Upper lobe of left lung (tissue), 6 donors: ENCODE data around the gene SHISA6. TPM values are rescaled to one million over a fixed set of nuclear protein-coding genes. Genes with fewer than 3 reads are reported as not detected.

Experiments
- ATAC-seq, 2 donors: fragments of 200-7000 bp; cut with Tn5 transposase; one replicate each; pipeline ENCODE4 v1.9.1; 2022; ENCODE audit warnings: mild to moderate bottlenecking in 2 of 2, moderate library complexity in 2 of 2; ENCODE audit not compliant: low FRiP score in 2 of 2
- DNase-seq, 2 donors: peaks; one replicate each; pipeline ENCODE4 v3.0.0-alpha.2; 2019 to 2020
- H3K27ac ChIP-seq, 4 donors: fragments of 200-600 bp; sonication (generic); one replicate each; pipeline ENCODE4 v1.5.1; 2016 to 2019
- H3K27me3 ChIP-seq, 4 donors: fragments of 200-600 bp; sonication (generic); one replicate each; pipeline ENCODE4 v1.5.1; 2017 to 2019
- H3K36me3 ChIP-seq, 4 donors: fragments of 200-600 bp; sonication (generic); one replicate each; pipeline ENCODE4 v1.5.1; 2016 to 2019
- H3K4me1 ChIP-seq, 4 donors: fragments of 200-600 bp; sonication (generic); one replicate each; pipeline ENCODE4 v1.5.1; 2018 to 2019
- H3K4me3 ChIP-seq, 4 donors: fragments of 200-600 bp; sonication (generic); one replicate each; pipeline ENCODE4 v1.5.1; 2017 to 2019; ENCODE audit warnings: mild to moderate bottlenecking in 2 of 4, moderate library complexity in 1 of 4
- H3K9me3 ChIP-seq, 4 donors: fragments of 200-600 bp; sonication (generic); one replicate each; pipeline ENCODE4 v1.5.1; 2018 to 2019
- CTCF ChIP-seq, 6 experiments: fragments of 450-650 bp in 4 of 6; fragments of 200-600 bp in 2 of 6; sonication (generic) in 2 of 6; IDR thresholded peaks; one replicate each; pipeline ENCODE4 v1.5.1; 2016 to 2019; ENCODE audit warnings: antibody characterized with exemption in 6 of 6
- EP300 ChIP-seq, 4 donors: sonication (generic); formaldehyde crosslinking; IDR thresholded peaks; one replicate each; pipeline ENCODE4 v1.5.1; 2017; ENCODE audit warnings: antibody characterized with exemption in 4 of 4, control low read depth in 2 of 4
- POLR2A ChIP-seq, 4 donors: fragments of 450-650 bp; IDR thresholded peaks; one replicate each; pipeline ENCODE4 v1.5.1; 2016 to 2017; ENCODE audit warnings: antibody characterized with exemption in 4 of 4, mild to moderate bottlenecking in 2 of 4
- POLR2AphosphoS5 ChIP-seq, 2 donors: sonication (generic); formaldehyde crosslinking; IDR thresholded peaks; one replicate each; pipeline ENCODE4 v1.5.1; 2017; ENCODE audit warnings: antibody characterized with exemption in 2 of 2
- WGBS, 2 donors: methylation state at CpG; one replicate each; pipeline ENCODE4 v1.1.5; 2017 to 2018; 5-methylcytosine and 5-hydroxymethylcytosine counted together
- total RNA-seq, 6 donors: library from RNA; depleted of rRNA in 4 of 6; stranded (reverse); fragments of >200 nt in 4 of 6; gene quantifications; one replicate each; pipeline versions ENCODE4 v1.1.0 to v1.2.1, GENCODE V29; 2016 to 2021
- donor health status: DM: no; HTN: no; CAD: no; lungs with moderate emphysema.
- donor health status: DM: no; HTN: yes; CAD: no; lungs with severe emphysema.

Gene SHISA6
- total RNA-seq, 6 donors from 2014 or later = 0.03 to 1.2 (median 0.74) TPM; not detected in 2

GRCh38 chr17:11330826-11331225 lies 89.8 kb downstream of the SHISA6 start:
- no peak for TF ChIP-seq EP300 (IDR thresholded peaks at IDR 0.05)
- no peak for TF ChIP-seq POLR2AphosphoS5 (IDR thresholded peaks at IDR 0.05)
- no peak for TF ChIP-seq CTCF (IDR thresholded peaks at IDR 0.05)
- no peak for TF ChIP-seq POLR2A (IDR thresholded peaks at IDR 0.05)
- WGBS, 2 donors = 20 to 38% methylated on average over 8 of the region's 8 CpGs

GRCh38 chr17:11331547-11332513 lies 90.8 kb downstream of the SHISA6 start:
- DNase-seq (no peak), ATAC-seq (no peak)
- 51 to 54% methylated on average over 15 of the region's 15 CpGs for WGBS, 2 donors
- H3K27ac ChIP-seq = no peak overlapping the region
- H3K36me3 ChIP-seq = no peaks in the 10 kb centered on the region
- H3K9me3 ChIP-seq = no peaks in the 10 kb centered on the region
- no peak overlapping the region for H3K4me3 ChIP-seq
- H3K27me3 ChIP-seq = no peaks in the 10 kb centered on the region
- no peaks in the 10 kb centered on the region for H3K4me1 ChIP-seq
- TF ChIP-seq POLR2A (IDR thresholded peaks at IDR 0.05) (no peak), POLR2AphosphoS5 (IDR thresholded peaks at IDR 0.05) (no peak), EP300 (IDR thresholded peaks at IDR 0.05) (no peak)

More at GRCh38 chr17:11330826-11331225, 89.8 kb downstream of the SHISA6 start:
- ATAC-seq = peak in 1 of 2 donors; percentile 34
- Histone ChIP-seq H3K27me3 (no peaks in the 10 kb centered on the region), H3K27ac (no peak overlapping the region), H3K9me3 (no peaks in the 10 kb centered on the region), H3K4me3 (no peak overlapping the region), H3K36me3 (no peaks in the 10 kb centered on the region), H3K4me1 (no peaks in the 10 kb centered on the region)
- DNase-seq = no peak

GRCh38 chr17:11332706-11333105 lies 91.7 kb downstream of the SHISA6 start:
- no peaks in the 10 kb centered on the region for H3K4me1 ChIP-seq
- H3K9me3 ChIP-seq = no peaks in the 10 kb centered on the region
- no peaks in the 10 kb centered on the region for H3K36me3 ChIP-seq
- TF ChIP-seq CTCF (IDR thresholded peaks at IDR 0.05) = no peak
- no peaks in the 10 kb centered on the region for H3K27me3 ChIP-seq
- ATAC-seq = no peak
- H3K4me3 ChIP-seq = no peak overlapping the region
- WGBS, 2 donors = 85 to 100% methylated on average over 4 to 7 of the region's 7 CpGs
- DNase-seq = peak in 1 of 2 donors; percentile 24
- H3K27ac ChIP-seq = no peak overlapping the region

GRCh38 chr17:11334493-11334892 lies 93.5 kb downstream of the SHISA6 start:
- H3K9me3 ChIP-seq = no peaks in the 10 kb centered on the region
- 80 to 83% methylated on average over 3 to 4 of the region's 4 CpGs for WGBS, 2 donors
- no peak overlapping the region for H3K4me3 ChIP-seq
- H3K36me3 ChIP-seq = no peaks in the 10 kb centered on the region
- DNase-seq (no peak), ATAC-seq (no peak)
- H3K27me3 ChIP-seq = no peaks in the 10 kb centered on the region
- TF ChIP-seq CTCF (IDR thresholded peaks at IDR 0.05) (no peak), POLR2AphosphoS5 (IDR thresholded peaks at IDR 0.05) (no peak), POLR2A (IDR thresholded peaks at IDR 0.05) (no peak), EP300 (IDR thresholded peaks at IDR 0.05) (no peak)
- no peaks in the 10 kb centered on the region for H3K4me1 ChIP-seq
- no peak overlapping the region for H3K27ac ChIP-seq

GRCh38 chr17:11336290-11336689 lies 95.3 kb downstream of the SHISA6 start:
- TF ChIP-seq POLR2A (IDR thresholded peaks at IDR 0.05) (no peak), CTCF (IDR thresholded peaks at IDR 0.05) (no peak), POLR2AphosphoS5 (IDR thresholded peaks at IDR 0.05) (no peak), EP300 (IDR thresholded peaks at IDR 0.05) (no peak)
- DNase-seq (no peak), ATAC-seq (no peak)
- no peak overlapping the region for H3K4me3 ChIP-seq
- H3K27me3 ChIP-seq = no peaks in the 10 kb centered on the region
- H3K27ac ChIP-seq = no peak overlapping the region
- no peaks in the 10 kb centered on the region for H3K4me1 ChIP-seq
- no peaks in the 10 kb centered on the region for H3K9me3 ChIP-seq
- 46 to 62% methylated on average over 5 of the region's 5 CpGs for WGBS, 2 donors
- no peaks in the 10 kb centered on the region for H3K36me3 ChIP-seq
